ENCODE measurements around the gene GOLGA8K. TPM values are rescaled to one million over a fixed set of nuclear protein-coding genes. Genes with fewer than 3 reads are reported as not detected.
"Not testable (repeated sequence)": the region's sequence is repeated elsewhere in the genome, so short reads cannot be mapped to it uniquely, and the experiment has no call there.

The GOLGA8K gene
- total and polyA plus RNA-seq, 7 donors: 0.25 to 1.2 (median 0.99) TPM; not detected in 2

GRCh38 chr15:32373707-32374106 is 29.4 kb downstream of the GOLGA8K start:
- H3K9me3 ChIP-seq; H3K27ac ChIP-seq; H3K27me3 ChIP-seq; intact Hi-C loops (cut with DNase I); H3K4me3 ChIP-seq; H3K4me1 ChIP-seq; H3K36me3 ChIP-seq; DNase-seq: not testable (repeated sequence)
- WGBS, 2 donors: no CpG with 5 or more reads among the region's 6 CpGs

- H3K27me3 ChIP-seq; H3K4me1 ChIP-seq; H3K27ac ChIP-seq; H3K4me3 ChIP-seq; DNase-seq; H3K9me3 ChIP-seq; intact Hi-C loops (cut with DNase I); H3K36me3 ChIP-seq: not testable (repeated sequence)
- WGBS, 2 donors: 90 to 92% methylated on average over 3 of the region's 5 CpGs
Observed at GRCh38 chr15:32372075-32372474, 31.0 kb downstream of the GOLGA8K start.

GRCh38 chr15:32370526-32370925 is 32.6 kb downstream of the GOLGA8K start:
- H3K4me1 ChIP-seq; H3K27me3 ChIP-seq; intact Hi-C loops (cut with DNase I); H3K9me3 ChIP-seq; H3K27ac ChIP-seq; H3K36me3 ChIP-seq; DNase-seq; H3K4me3 ChIP-seq: not testable (repeated sequence)
- WGBS, 2 donors: no CpG with 5 or more reads among the region's 9 CpGs

GRCh38 chr15:32370064-32370463 is 33.0 kb downstream of the GOLGA8K start:
- no CpG with 5 or more reads among the region's 2 CpGs for WGBS, 2 donors
- DNase-seq; H3K9me3 ChIP-seq; H3K27ac ChIP-seq; H3K27me3 ChIP-seq; H3K4me3 ChIP-seq; H3K36me3 ChIP-seq; intact Hi-C loops (cut with DNase I); H3K4me1 ChIP-seq: not testable (repeated sequence)

- H3K4me1 ChIP-seq; H3K36me3 ChIP-seq; intact Hi-C loops (cut with DNase I); DNase-seq; H3K27ac ChIP-seq; H3K27me3 ChIP-seq; H3K4me3 ChIP-seq; H3K9me3 ChIP-seq: not testable (repeated sequence)
- no CpG with 5 or more reads among the region's 7 CpGs for WGBS, 2 donors
Observed at GRCh38 chr15:32366492-32366891, 36.6 kb downstream of the GOLGA8K start.

- H3K4me1 ChIP-seq; DNase-seq; H3K9me3 ChIP-seq; H3K27ac ChIP-seq; intact Hi-C loops (cut with DNase I); H3K27me3 ChIP-seq; H3K4me3 ChIP-seq; H3K36me3 ChIP-seq: not testable (repeated sequence)
- WGBS, 2 donors: no CpG with 5 or more reads among the region's 10 CpGs
Observed at GRCh38 chr15:32365955-32366354, 37.1 kb downstream of the GOLGA8K start.

GRCh38 chr15:32364944-32365343 is 38.1 kb downstream of the GOLGA8K start:
- H3K4me3 ChIP-seq; H3K9me3 ChIP-seq; H3K27me3 ChIP-seq; H3K4me1 ChIP-seq; intact Hi-C loops (cut with DNase I); H3K27ac ChIP-seq; H3K36me3 ChIP-seq; DNase-seq: not testable (repeated sequence)
- WGBS, 2 donors: 8% methylated on average over 5 of the region's 16 CpGs; no CpG with 5 or more reads in 1 of the 2 donors

GRCh38 chr15:32363449-32363848 is 39.6 kb downstream of the GOLGA8K start:
- H3K36me3 ChIP-seq; H3K9me3 ChIP-seq; H3K4me3 ChIP-seq; intact Hi-C loops (cut with DNase I); H3K27me3 ChIP-seq; DNase-seq; H3K27ac ChIP-seq; H3K4me1 ChIP-seq: not testable (repeated sequence)
- 83 to 89% methylated on average over 5 of the region's 8 CpGs for WGBS, 2 donors

- H3K9me3 ChIP-seq; H3K27ac ChIP-seq; H3K27me3 ChIP-seq; H3K4me3 ChIP-seq; H3K36me3 ChIP-seq; H3K4me1 ChIP-seq; DNase-seq; intact Hi-C loops (cut with DNase I): not testable (repeated sequence)
- WGBS, 2 donors: 63 to 91% methylated on average over 3 of the region's 4 CpGs
Observed at GRCh38 chr15:32361662-32362061, 41.4 kb downstream of the GOLGA8K start.

- intact Hi-C loops (cut with DNase I): not testable (repeated sequence)
Observed at GRCh38 chr15:32358462-32358861, 44.6 kb downstream of the GOLGA8K start.

GRCh38 chr15:32356909-32357308 is 46.2 kb downstream of the GOLGA8K start:
- H3K36me3 ChIP-seq; H3K27me3 ChIP-seq; intact Hi-C loops (cut with DNase I); DNase-seq; H3K27ac ChIP-seq; H3K4me1 ChIP-seq; H3K4me3 ChIP-seq; H3K9me3 ChIP-seq: not testable (repeated sequence)

More at GRCh38 chr15:32358462-32358861, 44.6 kb downstream of the GOLGA8K start:
- not testable (repeated sequence) for H3K4me1 ChIP-seq, H3K4me3 ChIP-seq, H3K27me3 ChIP-seq, DNase-seq, H3K9me3 ChIP-seq, H3K36me3 ChIP-seq, H3K27ac ChIP-seq
- 67% methylated on average over 1 of the region's 1 CpG; no CpG with 5 or more reads in 1 of the 2 donors for WGBS, 2 donors

GRCh38 chr15:32352748-32353147 is 50.3 kb downstream of the GOLGA8K start:
- H3K4me3 ChIP-seq; H3K27me3 ChIP-seq; H3K9me3 ChIP-seq; intact Hi-C loops (cut with DNase I); H3K4me1 ChIP-seq; DNase-seq; H3K36me3 ChIP-seq; H3K27ac ChIP-seq: not testable (repeated sequence)
- WGBS, 2 donors: no CpG with 5 or more reads among the region's 7 CpGs

- H3K9me3 ChIP-seq; H3K4me3 ChIP-seq; H3K36me3 ChIP-seq; H3K27me3 ChIP-seq; DNase-seq; H3K27ac ChIP-seq; intact Hi-C loops (cut with DNase I); H3K4me1 ChIP-seq: not testable (repeated sequence)
- 19% methylated on average over 2 of the region's 4 CpGs; no CpG with 5 or more reads in 1 of the 2 donors for WGBS, 2 donors
Observed at GRCh38 chr15:32350563-32351220, 52.4 kb downstream of the GOLGA8K start.

GRCh38 chr15:32347037-32347436 is 56.1 kb downstream of the GOLGA8K start:
- H3K36me3 ChIP-seq; H3K27me3 ChIP-seq; H3K9me3 ChIP-seq; H3K4me1 ChIP-seq; H3K4me3 ChIP-seq; intact Hi-C loops (cut with DNase I); H3K27ac ChIP-seq: not testable (repeated sequence)
- WGBS, 2 donors: 3 to 11% methylated on average over 12 to 17 of the region's 31 CpGs
- peak; percentile 17 for DNase-seq
